ENCODE measurements around the gene SUGCT. TPM values are rescaled to one million over a fixed set of nuclear protein-coding genes. Genes with fewer than 3 reads are reported as not detected.

Gene SUGCT
- total and polyA plus RNA-seq, 2 of the 13 experiments (the other 11 are each of a cell fraction or from before 2014, with no cell fraction given), result 10.1 to 22.2 TPM

GRCh38 chr7:40134428-40135316, at the start of gene SUGCT, which contains the start of gene MPLKIP (continued):
- no peak for TF ChIP-seq PREB (CRISPR knock-in tag; IDR thresholded peaks at IDR 0.05)
- peak; percentile 84; the same call in 1 of the 2 replicates for TF ChIP-seq ZNF350 (CRISPR knock-in tag; IDR thresholded peaks at IDR 0.05; ENCODE audit: borderline replicate concordance, low read depth)
- no peak for TF ChIP-seq TP53 (CRISPR knock-in tag; conservative IDR thresholded peaks at IDR 0.05)
- TF ChIP-seq ZZZ3 (CRISPR knock-in tag; IDR thresholded peaks at IDR 0.05; ENCODE audit: borderline replicate concordance), result peak; percentile 51; the same call in 1 of the 2 replicates
- TF ChIP-seq SP2 (CRISPR knock-in tag; IDR thresholded peaks at IDR 0.05), result peak; percentile 37; the same call in 1 of the 2 replicates
- TF ChIP-seq ZNF101 (CRISPR knock-in tag; IDR thresholded peaks at IDR 0.05; ENCODE audit: borderline replicate concordance, low read depth), result no peak
- TF ChIP-seq ZBTB42 (CRISPR knock-in tag; IDR thresholded peaks at IDR 0.05), result 0 out of 2 replicates have a peak, but pooled peaks have one; percentile 14
- TF ChIP-seq RELA (CRISPR knock-in tag; IDR thresholded peaks at IDR 0.05), result no peak
- 0 out of 2 replicates have a peak, but pooled peaks have one; percentile 62 for TF ChIP-seq CSRNP1 (CRISPR knock-in tag; IDR thresholded peaks at IDR 0.05)
- TF ChIP-seq ZNF589 (CRISPR knock-in tag; conservative IDR thresholded peaks at IDR 0.05), result peak; percentile 57; the same call in 1 of the 2 replicates
- peak; percentile 63; the same call in 1 of the 2 replicates for TF ChIP-seq ZNF572 (CRISPR knock-in tag; IDR thresholded peaks at IDR 0.05)
- TF ChIP-seq E2F5 (CRISPR knock-in tag; conservative IDR thresholded peaks at IDR 0.05), result no peak
- TF ChIP-seq ATAD3A (CRISPR knock-in tag; IDR thresholded peaks at IDR 0.05), result 0 out of 2 replicates have a peak, but pooled peaks have one; percentile 39
- TF ChIP-seq FOXA1 (IDR thresholded peaks at IDR 0.05), result no peak
- TF ChIP-seq FOXA1 (CRISPR knock-in tag; IDR thresholded peaks at IDR 0.05), result no peak
- no peak for TF ChIP-seq ZNF550 (CRISPR knock-in tag; IDR thresholded peaks at IDR 0.05; ENCODE audit: borderline replicate concordance)
- peak; percentile 83 for TF ChIP-seq ZBTB25 (CRISPR knock-in tag; IDR thresholded peaks at IDR 0.05)
- peak; percentile 32; the same call in 1 of the 2 replicates for TF ChIP-seq ZNF432 (CRISPR knock-in tag; IDR thresholded peaks at IDR 0.05; ENCODE audit: borderline replicate concordance)
- TF ChIP-seq ZNF891 (CRISPR knock-in tag; IDR thresholded peaks at IDR 0.05), result peak; percentile 88
- peak; percentile 28; the same call in 1 of the 2 replicates for TF ChIP-seq GZF1 (CRISPR knock-in tag; IDR thresholded peaks at IDR 0.05)
- 0 out of 4 replicates have a peak, but pooled peaks of 1 of the 2 experiments have one; percentile 13 for TF ChIP-seq EP300 (IDR thresholded peaks at IDR 0.05; ENCODE audit: low read depth in 2 of 2, low read length in 2 of 2)
- TF ChIP-seq EP300 (CRISPR knock-in tag; IDR thresholded peaks at IDR 0.05; ENCODE audit: borderline replicate concordance), result no peak
- TF ChIP-seq MBNL3 (CRISPR knock-in tag; conservative IDR thresholded peaks at IDR 0.05), result no peak
- peak; percentile 62 for TF ChIP-seq ZNF143 (CRISPR knock-in tag; IDR thresholded peaks at IDR 0.05)
